ENCODE data around the gene ZNF791.

GRCh38 chr19:12668932-12669269 is 58.2 kb downstream of the ZNF791 start:
- TF ChIP-seq CTCF (IDR thresholded peaks at IDR 0.05) (no peak), POLR2A (IDR thresholded peaks at IDR 0.05) (no peak), POLR2AphosphoS5 (IDR thresholded peaks at IDR 0.05) (no peak)

Measured in stomach (tissue), 4 donors.